IgD-negative memory B cell (primary cell): Measurements from ENCODE around the gene ARHGAP24. TPM values are rescaled to one million over a fixed set of nuclear protein-coding genes. Genes with fewer than 3 reads are reported as not detected.

Experiments used
- H3K27ac Mint-ChIP-seq, 3 donors: one replicate each; pipeline ENCODE4 v1.8.0; 2020 to 2022; ENCODE audit warnings: mild to moderate bottlenecking in 3 of 3, mixed read lengths in 3 of 3, moderate library complexity in 1 of 3
- H3K27me3 Mint-ChIP-seq: one replicate; pipeline ENCODE4 v1.8.0; 2021; ENCODE audit warnings: mixed read lengths
- H3K36me3 Mint-ChIP-seq: one replicate; pipeline ENCODE4 v1.8.0; 2020; ENCODE audit warnings: mild to moderate bottlenecking, mixed read lengths
- H3K4me1 Mint-ChIP-seq, 3 donors: one replicate each; pipeline ENCODE4 v1.8.0; 2020 to 2022; ENCODE audit warnings: mixed read lengths in 3 of 3, mild to moderate bottlenecking in 1 of 3
- H3K4me3 Mint-ChIP-seq, 4 donors: one replicate each; pipeline ENCODE4 v1.8.0; 2020 to 2022; ENCODE audit warnings: mild to moderate bottlenecking in 4 of 4, mixed read lengths in 4 of 4, moderate library complexity in 3 of 4
- H3K9me3 Mint-ChIP-seq, 3 donors: one replicate each; pipeline ENCODE4 v1.8.0; 2020 to 2021; ENCODE audit warnings: mixed read lengths in 3 of 3, mild to moderate bottlenecking in 1 of 3
- polyA plus RNA-seq: library from polyadenylated mRNA; unstranded; fragments of 300-500 nt; fragmentation: Illumina TruSeq; gene quantifications from one replicate; pipeline ENCODE4 v1.2.3, GENCODE V29; 2021

ARHGAP24 gene
- polyA plus RNA-seq: 93.4 TPM

DNA sequence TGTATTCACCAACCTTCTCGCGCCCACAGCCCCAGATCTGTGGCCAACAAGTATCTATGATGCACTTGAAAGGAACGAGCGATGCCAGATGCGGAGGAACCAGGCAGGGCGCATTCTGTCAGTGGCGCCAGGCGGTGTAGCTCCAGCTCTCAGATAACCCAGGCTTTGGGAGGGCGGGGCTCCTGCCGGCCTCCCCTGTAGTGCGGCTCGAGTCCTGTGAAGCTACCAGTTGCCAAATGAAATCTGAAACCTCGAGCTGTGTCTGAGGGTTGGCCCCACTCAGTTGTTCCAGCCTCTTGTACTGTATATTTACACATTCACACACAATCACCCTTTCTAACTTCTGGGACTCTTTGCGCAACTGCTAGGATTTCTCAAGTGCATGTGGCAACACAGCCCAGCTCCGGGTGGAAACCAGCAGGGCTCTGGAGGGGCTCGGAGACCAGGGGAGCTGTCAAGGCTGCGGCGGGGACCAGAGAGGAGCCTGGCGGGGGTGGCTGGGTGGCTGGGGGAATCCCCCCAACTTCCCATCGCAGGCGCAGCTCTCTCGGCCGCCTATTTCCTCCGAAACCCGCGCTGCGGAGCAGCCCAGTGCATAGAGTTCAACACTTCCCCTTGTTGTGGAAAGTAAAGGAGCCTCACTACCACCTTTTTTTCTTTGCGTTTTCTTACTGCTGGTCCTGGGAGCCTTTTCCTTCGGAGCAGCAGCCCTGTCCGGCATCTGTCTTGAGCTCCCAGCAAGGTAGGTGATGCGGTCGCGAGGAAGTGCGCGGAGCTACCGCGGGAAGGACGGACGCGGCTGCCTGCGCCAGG is at the start of gene ARHGAP24:
Gene ARHGAP24, plus strand, starts transcription at position 333 of the 813 bp plus-strand sequence.
- Mint-ChIP-seq H3K4me3 (peak within 1 kb of the TSS; percentile 87 to 100 (median 99)), H3K27ac (peak within 1 kb of the TSS; percentile 98 to 100 (median 98)), H3K9me3 (no peaks in the 10 kb centered on the region), H3K4me1 (peaks cover 42 to 47% (median 44%) of the 10 kb centered on the region in 3 donors), H3K27me3 (no peaks in the 10 kb centered on the region), H3K36me3 (no peaks in the 10 kb centered on the region)

- Mint-ChIP-seq H3K27me3 (no peaks in the 10 kb centered on the region), H3K36me3 (peaks cover 3% of the 10 kb centered on the region), H3K27ac (no peak overlapping the region), H3K4me3 (no peak overlapping the region), H3K9me3 (no peaks in the 10 kb centered on the region), H3K4me1 (peaks cover 7 to 26% (median 23%) of the 10 kb centered on the region in 3 donors)
Observed at GRCh38 chr4:85426366-85426765, 48.6 kb upstream of the ARHGAP24 start.

DNA sequence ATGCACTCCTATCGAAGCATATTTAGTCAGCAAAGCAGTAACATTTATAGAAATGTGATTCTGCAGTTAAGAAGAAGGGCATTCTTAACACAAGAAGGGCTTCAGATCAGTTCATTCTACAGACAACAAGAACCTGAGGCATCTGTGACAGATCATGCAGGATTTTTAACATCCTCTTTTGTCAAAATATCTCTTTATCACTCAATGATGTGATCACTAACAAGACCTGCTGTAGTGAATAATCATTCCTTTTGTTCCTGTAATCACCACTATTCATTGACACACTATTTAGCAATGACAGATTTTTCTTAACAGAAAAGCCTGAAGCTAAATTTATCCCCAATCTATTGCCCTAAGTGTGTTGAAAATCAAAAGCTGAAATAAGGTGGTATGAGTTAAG is 47.8 kb upstream of the ARHGAP24 start:
- Mint-ChIP-seq H3K27me3 (no peaks in the 10 kb centered on the region), H3K4me1 (peaks cover 7 to 23% (median 18%) of the 10 kb centered on the region in 3 donors), H3K36me3 (peaks cover 3% of the 10 kb centered on the region), H3K4me3 (no peak overlapping the region), H3K9me3 (no peaks in the 10 kb centered on the region), H3K27ac (no peak overlapping the region)

DNA sequence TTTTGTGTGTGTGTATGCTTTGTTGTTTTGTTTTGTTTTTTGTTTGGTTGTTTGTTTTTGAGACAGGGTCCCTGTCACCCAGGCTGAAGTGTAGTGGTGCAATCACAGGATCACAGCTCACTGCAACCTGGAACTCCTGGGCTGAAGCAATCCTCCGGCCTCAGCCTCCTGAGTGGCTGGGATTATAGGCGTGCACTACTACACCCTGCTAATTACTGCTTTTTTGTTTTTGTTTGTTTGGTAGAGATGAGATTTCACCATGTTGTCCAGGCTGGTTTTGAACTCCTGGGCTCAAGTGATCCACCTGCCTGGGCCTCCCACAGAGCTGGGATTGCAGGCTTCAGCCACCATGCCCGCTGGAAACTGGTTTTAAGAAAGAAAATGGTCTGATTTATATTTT is 44.7 kb upstream of the ARHGAP24 start:
- peaks cover 0 to 3% (median 0%) of the 10 kb centered on the region in 3 donors for H3K9me3 Mint-ChIP-seq
- no peak overlapping the region for H3K4me3 Mint-ChIP-seq
- H3K27me3 Mint-ChIP-seq: no peaks in the 10 kb centered on the region
- H3K27ac Mint-ChIP-seq: no peak overlapping the region
- H3K36me3 Mint-ChIP-seq: no peaks in the 10 kb centered on the region
- peaks cover 0 to 7% (median 6%) of the 10 kb centered on the region in 3 donors for H3K4me1 Mint-ChIP-seq

GRCh38 chr4:85430697-85431096 is 44.3 kb upstream of the ARHGAP24 start:
- Mint-ChIP-seq H3K27me3 (no peaks in the 10 kb centered on the region), H3K4me1 (peaks cover 0 to 4% (median 4%) of the 10 kb centered on the region in 3 donors), H3K27ac (no peak overlapping the region), H3K9me3 (peaks cover 0 to 3% (median 0%) of the 10 kb centered on the region in 3 donors), H3K36me3 (no peaks in the 10 kb centered on the region), H3K4me3 (no peak overlapping the region)

DNA sequence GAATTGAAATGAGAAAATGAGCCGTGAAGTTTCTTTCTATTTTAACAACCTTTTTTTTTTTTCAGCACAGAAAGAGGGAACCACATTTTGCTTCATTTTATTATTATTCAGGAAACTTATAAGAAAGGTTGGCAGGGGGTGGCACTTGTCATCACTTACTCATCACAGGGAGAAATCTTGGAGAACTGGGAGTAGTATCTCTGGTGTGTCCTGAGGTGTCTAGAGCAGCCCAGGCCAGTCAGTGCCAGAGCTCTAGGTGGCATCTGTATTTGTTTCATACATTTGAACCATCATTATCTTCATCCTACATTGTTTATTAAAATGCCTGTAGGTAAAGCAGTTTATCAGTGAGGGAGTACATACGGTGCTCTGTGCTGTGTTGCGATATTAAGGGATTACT is 43.8 kb upstream of the ARHGAP24 start:
- H3K9me3 Mint-ChIP-seq: peaks cover 0 to 3% (median 0%) of the 10 kb centered on the region in 3 donors
- H3K4me3 Mint-ChIP-seq: no peak overlapping the region
- H3K27me3 Mint-ChIP-seq: no peaks in the 10 kb centered on the region
- H3K4me1 Mint-ChIP-seq: peaks cover 0 to 1% (median 0%) of the 10 kb centered on the region in 3 donors
- H3K36me3 Mint-ChIP-seq: no peaks in the 10 kb centered on the region
- no peak overlapping the region for H3K27ac Mint-ChIP-seq

DNA sequence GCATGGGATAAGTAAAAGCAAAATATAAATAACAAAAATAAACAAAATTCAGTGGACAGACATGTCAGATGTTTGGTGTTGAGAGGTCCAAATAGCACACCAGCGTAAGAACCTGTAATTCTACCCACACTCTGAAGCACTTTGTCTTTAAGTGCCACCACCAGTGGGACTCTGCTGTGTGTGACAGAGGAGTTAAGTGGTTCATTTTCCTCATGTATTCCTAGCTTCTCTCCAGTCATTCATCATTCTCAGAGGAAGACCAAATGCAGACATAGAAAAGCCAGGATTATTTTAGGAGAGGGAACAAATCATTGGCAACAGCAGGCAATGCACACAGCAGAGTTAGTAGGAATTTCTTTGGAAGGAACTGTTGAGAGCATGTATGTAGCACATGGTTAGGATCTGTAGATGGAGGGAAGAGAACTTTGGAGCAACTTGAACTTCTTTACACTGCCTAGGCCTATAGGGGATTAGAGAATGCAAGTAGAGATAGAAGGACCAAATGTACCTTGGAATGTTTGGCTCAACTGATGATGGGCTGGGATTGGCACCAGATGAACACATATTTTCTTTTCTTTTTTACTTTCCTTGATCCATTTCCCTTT is 43.0 kb upstream of the ARHGAP24 start:
- Mint-ChIP-seq H3K4me3 (peak overlapping the region in 1 of 4 donors; percentile 39), H3K36me3 (no peaks in the 10 kb centered on the region), H3K4me1 (peaks cover 0 to 1% (median 0%) of the 10 kb centered on the region in 3 donors), H3K27ac (no peak overlapping the region), H3K9me3 (peaks cover 0 to 3% (median 0%) of the 10 kb centered on the region in 3 donors), H3K27me3 (no peaks in the 10 kb centered on the region)

DNA sequence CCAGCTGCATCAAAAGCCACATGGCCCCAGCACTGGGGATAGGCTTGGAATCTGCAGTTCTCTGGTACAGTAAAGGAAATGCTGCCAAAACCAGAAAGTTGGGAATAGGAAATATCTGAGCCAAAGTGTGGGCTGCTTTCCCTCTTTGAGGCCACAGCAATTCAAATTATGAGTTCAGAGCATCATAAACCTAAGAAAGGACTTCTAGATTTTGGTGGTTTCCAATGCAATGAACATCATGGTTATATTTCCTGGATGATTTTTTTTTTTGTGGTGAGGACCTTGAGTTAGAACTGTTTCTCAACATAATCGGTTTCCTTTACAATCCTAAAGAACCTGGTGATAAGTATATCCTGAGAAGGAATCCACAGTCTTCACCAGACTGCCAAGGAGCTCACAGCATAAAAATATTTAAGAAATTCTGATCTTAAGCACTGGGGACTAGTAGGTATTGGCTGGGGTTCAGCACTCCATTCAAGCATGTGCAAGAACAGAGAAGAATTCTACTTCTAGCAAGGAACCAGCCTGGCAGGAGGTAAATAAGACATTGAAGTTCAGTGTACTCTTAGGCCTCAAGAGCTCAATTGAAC is 29.8 kb upstream of the ARHGAP24 start:
- Mint-ChIP-seq H3K36me3 (no peaks in the 10 kb centered on the region), H3K4me1 (peaks cover 15 to 28% (median 21%) of the 10 kb centered on the region in 3 donors), H3K4me3 (no peak overlapping the region), H3K9me3 (no peaks in the 10 kb centered on the region), H3K27me3 (no peaks in the 10 kb centered on the region), H3K27ac (no peak overlapping the region)

DNA sequence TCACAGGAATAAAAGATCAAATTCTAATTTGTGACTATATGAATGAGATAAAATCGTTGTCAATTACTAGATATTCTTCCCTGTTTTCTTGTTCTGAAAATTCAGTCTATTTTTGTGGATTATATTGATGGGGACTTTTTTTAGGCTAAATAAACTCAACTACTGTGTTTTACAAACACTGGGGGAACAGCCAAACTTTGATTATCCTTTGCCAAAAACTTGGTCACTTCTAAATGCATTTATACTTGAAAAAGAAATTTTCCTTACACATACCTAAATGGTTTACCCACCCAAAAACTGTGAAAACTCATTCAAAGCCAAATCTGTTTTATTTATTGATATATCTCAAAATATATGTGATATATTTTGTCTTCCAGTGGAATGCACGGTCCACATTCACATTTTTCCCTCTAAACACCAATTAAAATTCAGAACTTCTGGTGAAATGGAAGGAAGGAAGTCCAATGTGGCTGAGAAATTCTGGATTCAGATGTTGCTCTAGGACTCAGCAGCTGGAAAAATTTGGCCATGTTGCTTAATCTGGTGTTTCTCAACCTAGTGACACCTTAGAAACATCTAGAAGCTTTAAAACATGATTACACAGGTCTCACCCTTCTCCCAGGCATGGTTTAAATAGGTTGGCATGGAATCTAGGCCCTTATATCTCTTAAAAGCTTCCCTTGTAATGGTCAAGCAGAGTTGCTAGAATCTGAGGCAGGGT is 28.6 kb upstream of the ARHGAP24 start:
- Mint-ChIP-seq H3K4me3 (no peak overlapping the region), H3K27ac (no peak overlapping the region), H3K4me1 (peaks cover 15 to 28% (median 25%) of the 10 kb centered on the region in 3 donors), H3K27me3 (no peaks in the 10 kb centered on the region), H3K9me3 (no peaks in the 10 kb centered on the region), H3K36me3 (no peaks in the 10 kb centered on the region)

- Mint-ChIP-seq H3K9me3 (no peaks in the 10 kb centered on the region), H3K4me1 (peaks cover 14 to 40% (median 24%) of the 10 kb centered on the region in 3 donors), H3K36me3 (no peaks in the 10 kb centered on the region), H3K4me3 (peak overlapping the region; percentile 0 to 77 (median 66)), H3K27ac (peak overlapping the region in 2 of 3 donors; percentile 2 to 33), H3K27me3 (no peaks in the 10 kb centered on the region)
Observed at GRCh38 chr4:85448906-85449890, 25.8 kb upstream of the ARHGAP24 start.

DNA sequence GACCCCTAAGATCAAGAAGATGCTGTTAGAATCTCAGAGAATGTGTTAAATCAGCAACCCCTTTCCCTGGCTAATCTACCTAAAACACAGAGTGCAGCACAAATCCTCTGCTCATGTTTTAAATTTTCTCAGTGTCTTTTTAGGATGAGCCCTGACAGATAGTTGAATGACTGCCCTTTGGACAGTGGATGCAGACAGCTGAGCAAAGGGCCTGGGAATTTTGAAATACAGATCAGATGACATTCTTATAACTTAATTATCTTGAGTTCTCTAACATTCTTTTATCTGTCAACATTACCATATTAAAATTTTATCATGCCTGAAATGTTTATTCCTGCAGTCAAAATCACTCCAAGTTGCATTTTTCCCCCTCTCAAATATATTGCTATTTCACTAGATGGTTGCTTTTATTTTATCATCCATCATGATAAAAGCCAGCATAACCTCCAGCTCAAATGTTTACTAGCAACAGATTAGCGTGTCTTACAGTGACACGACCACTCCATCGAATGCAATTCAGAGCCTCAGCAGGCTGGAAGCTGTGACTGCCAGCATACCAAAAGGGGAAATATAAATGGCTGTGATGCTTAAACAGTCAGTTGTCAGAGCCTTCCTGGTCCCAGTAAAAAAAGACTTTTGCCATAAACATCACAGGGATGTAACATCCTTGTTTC is 22.8 kb upstream of the ARHGAP24 start:
- Mint-ChIP-seq H3K36me3 (no peaks in the 10 kb centered on the region), H3K4me1 (peaks cover 14 to 42% (median 22%) of the 10 kb centered on the region in 3 donors), H3K9me3 (no peaks in the 10 kb centered on the region)

DNA sequence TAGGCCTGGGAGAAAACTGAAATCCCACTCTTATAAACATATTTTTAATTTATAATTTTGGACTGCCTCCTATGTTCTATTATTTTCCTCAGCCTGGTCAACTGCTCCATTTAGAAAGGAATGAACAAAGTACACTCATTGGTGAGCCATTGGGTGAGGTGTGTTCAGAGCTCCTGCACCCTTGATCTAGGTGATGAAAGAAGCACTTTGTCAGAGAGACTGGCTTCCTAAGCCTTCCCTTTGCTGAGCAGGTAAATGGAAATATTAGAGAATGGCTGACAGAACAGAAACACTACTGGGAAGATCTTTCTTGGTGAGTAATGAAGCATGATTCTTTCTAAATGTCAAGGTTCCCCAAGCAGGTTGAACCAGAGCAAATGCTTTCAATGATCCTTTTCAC is 19.0 kb upstream of the ARHGAP24 start:
- H3K9me3 Mint-ChIP-seq: no peaks in the 10 kb centered on the region
- peaks cover 6 to 35% (median 15%) of the 10 kb centered on the region in 3 donors for H3K4me1 Mint-ChIP-seq
- H3K27me3 Mint-ChIP-seq: no peaks in the 10 kb centered on the region
- no peaks in the 10 kb centered on the region for H3K36me3 Mint-ChIP-seq
- peak overlapping the region in 1 of 3 donors; percentile 10 for H3K27ac Mint-ChIP-seq
- no peak overlapping the region for H3K4me3 Mint-ChIP-seq

More for the DNA sequence above, 22.8 kb upstream of the ARHGAP24 start:
- Mint-ChIP-seq H3K27me3 (no peaks in the 10 kb centered on the region), H3K4me3 (no peak overlapping the region), H3K27ac (no peak overlapping the region)

- H3K4me3 Mint-ChIP-seq: peak overlapping the region in 1 of 4 donors; percentile 56
- H3K4me1 Mint-ChIP-seq: peaks cover 6 to 29% (median 14%) of the 10 kb centered on the region in 3 donors
Observed at GRCh38 chr4:85457752-85458467, 17.0 kb upstream of the ARHGAP24 start.

More at GRCh38 chr4:85457752-85458467, 17.0 kb upstream of the ARHGAP24 start:
- no peaks in the 10 kb centered on the region for H3K9me3 Mint-ChIP-seq
- H3K27ac Mint-ChIP-seq: peak overlapping the region in 1 of 3 donors; percentile 69
- no peaks in the 10 kb centered on the region for H3K36me3 Mint-ChIP-seq
- no peaks in the 10 kb centered on the region for H3K27me3 Mint-ChIP-seq
